ENCODE measurements around the gene ANP32E. TPM values are rescaled to one million over a fixed set of nuclear protein-coding genes. Genes with fewer than 3 reads are reported as not detected.

ANP32E gene
- polyA plus RNA-seq, 1 of the 3 experiments (the other 2 are of a cell fraction): 8.2 TPM

DNA sequence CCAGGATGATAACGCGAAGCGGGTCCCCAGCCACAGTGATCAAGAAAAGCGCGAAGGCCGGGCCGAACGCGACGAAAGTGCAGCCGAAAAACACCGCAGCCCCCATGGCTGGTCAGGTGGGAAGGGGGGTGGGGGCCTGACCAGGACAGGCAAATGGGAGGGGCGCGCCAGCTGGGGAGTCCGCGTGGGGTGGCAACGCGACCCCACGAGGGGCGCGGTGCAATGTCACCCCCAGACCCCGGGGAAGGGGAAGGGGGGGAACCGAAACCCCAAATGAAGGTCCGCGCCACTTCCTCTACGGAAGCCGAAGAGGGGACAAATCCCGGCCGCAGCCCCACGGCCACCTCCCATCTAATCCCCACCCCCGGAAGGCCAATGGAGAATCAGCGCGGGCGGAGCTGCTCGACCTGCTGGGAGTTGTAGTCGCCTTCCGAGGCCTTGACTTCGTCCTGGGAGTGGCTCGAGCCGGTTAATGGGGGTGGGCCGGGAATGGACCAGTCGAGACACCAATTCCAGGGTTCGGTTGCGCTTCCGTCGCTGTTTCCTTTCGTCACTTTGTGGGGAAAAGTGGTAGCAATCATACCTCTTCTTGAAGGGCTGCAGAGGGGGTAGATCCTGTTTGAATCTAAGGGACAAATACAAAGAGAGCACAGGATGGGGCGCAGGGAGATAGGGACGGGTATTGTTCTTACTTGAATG is 32.9 kb upstream of the ANP32E start, which contains the start of gene APH1A (continued):
- TF ChIP-seq PBX3 (IDR thresholded peaks at IDR 0.05) (no peak), NFIC (IDR thresholded peaks at IDR 0.05; ENCODE audit: borderline replicate concordance) (no peak), RAD21 (IDR thresholded peaks at IDR 0.05; ENCODE audit: low read length) (no peak), TEAD4 (IDR thresholded peaks at IDR 0.05; ENCODE audit: borderline replicate concordance, insufficient read depth) (no peak), CTCF (IDR thresholded peaks at IDR 0.05) (no peak), NRF1 (IDR thresholded peaks at IDR 0.05; ENCODE audit: low read depth, low read length) (no peak), USF1 (IDR thresholded peaks at IDR 0.05; ENCODE audit: borderline replicate concordance, low read depth) (no peak), POLR2AphosphoS5 (IDR thresholded peaks at IDR 0.05; ENCODE audit: low read depth, low read length) (peak; percentile 85), RFX5 (IDR thresholded peaks at IDR 0.05; ENCODE audit: low read length) (peak; percentile 9; the same call in 1 of the 2 replicates), FOXM1 (IDR thresholded peaks at IDR 0.05; ENCODE audit: low read depth) (no peak), MEF2A (IDR thresholded peaks at IDR 0.05; ENCODE audit: borderline replicate concordance, low read depth) (no peak), JUND (IDR thresholded peaks at IDR 0.05) (no peak), FOSL2 (IDR thresholded peaks at IDR 0.05; ENCODE audit: borderline replicate concordance, low read depth) (no peak), GABPA (IDR thresholded peaks at IDR 0.05; ENCODE audit: low read depth) (peak; percentile 88), EZH2phosphoT487 (IDR thresholded peaks at IDR 0.05; ENCODE audit: borderline replicate concordance, low read depth) (no peak), GATA2 (CRISPR knock-in tag; IDR thresholded peaks at IDR 0.05) (no peak)
- TF ChIP-seq, protein P1, sequence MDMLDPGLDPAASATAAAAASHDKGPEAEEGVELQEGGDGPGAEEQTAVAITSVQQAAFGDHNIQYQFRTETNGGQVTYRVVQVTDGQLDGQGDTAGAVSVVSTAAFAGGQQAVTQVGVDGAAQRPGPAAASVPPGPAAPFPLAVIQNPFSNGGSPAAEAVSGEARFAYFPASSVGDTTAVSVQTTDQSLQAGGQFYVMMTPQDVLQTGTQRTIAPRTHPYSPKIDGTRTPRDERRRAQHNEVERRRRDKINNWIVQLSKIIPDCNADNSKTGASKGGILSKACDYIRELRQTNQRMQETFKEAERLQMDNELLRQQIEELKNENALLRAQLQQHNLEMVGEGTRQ (IDR thresholded peaks at IDR 0.05; ENCODE audit: borderline replicate concordance, low read depth, low read length): no peak

All from SK-N-SH (cell line).